ENCODE measurements around the gene C21orf91.

GRCh38 chr21:17784604-17785402 is 34.4 kb downstream of the C21orf91 start:
- TF ChIP-seq ARNT (IDR thresholded peaks at IDR 0.05) (no peak), NFRKB (IDR thresholded peaks at IDR 0.05) (no peak), PKNOX1 (IDR thresholded peaks at IDR 0.05) (no peak), ZNF384 (IDR thresholded peaks at IDR 0.05) (no peak), BHLHE40 (IDR thresholded peaks at IDR 0.05; ENCODE audit: borderline replicate concordance) (no peak), FOXA1 (IDR thresholded peaks at IDR 0.05) (no peak), FOXK2 (IDR thresholded peaks at IDR 0.05) (no peak), TARDBP (IDR thresholded peaks at IDR 0.05) (no peak), FOXM1 (IDR thresholded peaks at IDR 0.05; ENCODE audit: borderline replicate concordance) (no peak), SP1 (IDR thresholded peaks at IDR 0.05) (no peak), ELF4 (IDR thresholded peaks at IDR 0.05) (no peak), L3MBTL2 (conservative IDR thresholded peaks at IDR 0.05) (no peak)

Measured in HEK293T (cell line).